Neural cell (in vitro differentiated cells): ENCODE measurements around the gene GLYATL3. TPM values are rescaled to one million over a fixed set of nuclear protein-coding genes. Genes with fewer than 3 reads are reported as not detected.

ENCODE experiments used
- H2AFZ ChIP-seq: fragments of 200-600, 300-800 bp; sonication (generic), shearing (Covaris generic); 2 replicates; pipeline ENCODE4 v1.6.0; 2014; ENCODE audit warnings: low read depth, mild to moderate bottlenecking, antibody characterized with exemption, low read length, moderate library complexity
- H3F3A ChIP-seq: fragments of 200-600 bp; shearing (Covaris generic); 2 replicates; pipeline ENCODE4 v1.6.1; 2016; ENCODE audit warnings: mild to moderate bottlenecking, moderate library complexity, mixed read lengths, antibody characterized with exemption, low read length; ENCODE audit not compliant: insufficient read depth, poor library complexity, severe bottlenecking
- H3K27ac ChIP-seq: fragments of 200-600, 300-800 bp; sonication (generic), shearing (Covaris generic); 2 replicates; pipeline ENCODE4 v1.5.1; 2014; ENCODE audit warnings: mild to moderate bottlenecking, low read length, moderate library complexity
- H3K27me3 ChIP-seq: fragments of 300-800, 200-600 bp; sonication (generic), shearing (Covaris generic); 2 replicates; pipeline ENCODE4 v1.6.0; 2014; ENCODE audit warnings: mild to moderate bottlenecking, low read depth, low read length, moderate library complexity; ENCODE audit not compliant: insufficient read depth
- H3K36me3 ChIP-seq: fragments of 300-800, 200-600 bp; sonication (generic), shearing (Covaris generic); 2 replicates; pipeline ENCODE4 v1.5.1; 2014; ENCODE audit warnings: mild to moderate bottlenecking, antibody characterized with exemption, low read length, moderate library complexity; ENCODE audit not compliant: insufficient read depth
- H3K4me2 ChIP-seq: fragments of 300-800, 200-600 bp; sonication (generic), shearing (Covaris generic); 2 replicates; pipeline ENCODE4 v1.6.0; 2014; ENCODE audit warnings: mild to moderate bottlenecking, low read length
- H3K4me3 ChIP-seq: fragments of 300-800, 200-600 bp; sonication (generic), shearing (Covaris generic); 2 replicates; pipeline ENCODE4 v1.5.1; 2014; ENCODE audit warnings: mild to moderate bottlenecking, low read length, moderate library complexity
- H3K79me2 ChIP-seq: fragments of 200-600 bp; shearing (Covaris generic); replicated peaks from 2 replicates; pipeline ENCODE4 v1.6.0; 2014; ENCODE audit warnings: mild to moderate bottlenecking, low read length, moderate library complexity; ENCODE audit not compliant: insufficient read depth
- H3K9ac ChIP-seq: fragments of 300-800, 200-600 bp; sonication (generic), shearing (Covaris generic); 2 replicates; pipeline ENCODE4 v1.6.1; 2016; ENCODE audit warnings: mild to moderate bottlenecking, low read length, mixed read lengths
- H3K9me2 ChIP-seq: fragments of 200-600 bp; shearing (Covaris generic); 2 replicates; pipeline ENCODE4 v1.6.1; 2016; ENCODE audit warnings: mild to moderate bottlenecking, low read length, mixed read lengths; ENCODE audit not compliant: insufficient read depth
- H3K9me3 ChIP-seq: fragments of 200-600, 300-800 bp; sonication (generic), shearing (Covaris generic); 2 replicates; pipeline ENCODE4 v1.6.1; 2016; ENCODE audit warnings: mild to moderate bottlenecking, mixed run types, low read length, moderate library complexity, mixed read lengths
- H4K20me1 ChIP-seq: fragments of 200-600 bp; shearing (Covaris generic); 2 replicates; pipeline ENCODE4 v1.6.1; 2016; ENCODE audit warnings: mild to moderate bottlenecking, mixed run types; ENCODE audit not compliant: insufficient read depth
- CTCF ChIP-seq: fragments of 450-650 bp; IDR thresholded peaks from 2 replicates; pipeline ENCODE4 v1.5.1; 2014; ENCODE audit warnings: antibody characterized with exemption, mild to moderate bottlenecking, moderate library complexity; ENCODE audit not compliant: poor library complexity, severe bottlenecking
- EP300 ChIP-seq: fragments of 450-650 bp; conservative IDR thresholded peaks from 2 replicates; pipeline ENCODE4 v1.6.1; 2014; ENCODE audit warnings: antibody characterized with exemption, mild to moderate bottlenecking, moderate library complexity; ENCODE audit not compliant: poor library complexity, severe bottlenecking
- EZH2 ChIP-seq: fragments of 200-600, 300-800 bp; shearing (Covaris generic), sonication (generic); IDR thresholded peaks from 2 replicates; pipeline ENCODE4 v1.6.1; 2014; ENCODE audit warnings: antibody characterized with exemption, low read length, borderline replicate concordance, mild to moderate bottlenecking; ENCODE audit not compliant: insufficient read depth, poor library complexity, severe bottlenecking
- MXI1 ChIP-seq: fragments of 450-650 bp; conservative IDR thresholded peaks from 2 replicates; pipeline ENCODE4 v1.6.1; 2014; ENCODE audit warnings: antibody characterized with exemption, mild to moderate bottlenecking; ENCODE audit not compliant: poor library complexity, severe bottlenecking
- POLR2AphosphoS5 ChIP-seq: IDR thresholded peaks from 2 replicates; pipeline ENCODE4 v1.6.1; 2012
- RAD21 ChIP-seq: fragments of 450-650 bp; conservative IDR thresholded peaks from 2 replicates; pipeline ENCODE4 v1.6.1; 2014; ENCODE audit warnings: antibody characterized with exemption, mild to moderate bottlenecking, moderate library complexity
- REST ChIP-seq: IDR thresholded peaks from 2 replicates; pipeline ENCODE4 v1.6.1; 2012; ENCODE audit warnings: borderline replicate concordance
- SMC3 ChIP-seq: fragments of 450-650 bp; conservative IDR thresholded peaks from 2 replicates; pipeline ENCODE4 v1.6.1; 2014; ENCODE audit warnings: antibody characterized with exemption, mild to moderate bottlenecking, moderate library complexity; ENCODE audit not compliant: poor library complexity
- TAF1 ChIP-seq: IDR thresholded peaks from 2 replicates; pipeline ENCODE4 v1.6.1; 2012; ENCODE audit warnings: low read depth
- polyA plus RNA-seq: library from polyadenylated mRNA; depleted of rRNA; stranded (reverse); fragments of >200 nt; gene quantifications from 2 replicates; pipeline ENCODE4 v1.2.3, GENCODE V29; 2014

Gene GLYATL3
- polyA plus RNA-seq, 1 donor from 2014 or later: not detected

- Histone ChIP-seq H2AFZ (no peak overlapping the region), H3K9me3 (no peaks in the 10 kb centered on the region), H4K20me1 (no peaks in the 10 kb centered on the region), H3K4me2 (no peak overlapping the region), H3K36me3 (no peaks in the 10 kb centered on the region), H3K9ac (no peak overlapping the region), H3K79me2 (no peaks in the 10 kb centered on the region), H3K4me3 (no peak overlapping the region), H3K27ac (no peak overlapping the region), H3F3A (no peaks in the 10 kb centered on the region), H3K27me3 (no peaks in the 10 kb centered on the region), H3K9me2 (no peaks in the 10 kb centered on the region)
- TF ChIP-seq SMC3 (no peak), EZH2 (no peak), MXI1 (no peak), CTCF (no peak), REST (no peak), TAF1 (no peak), POLR2AphosphoS5 (no peak), RAD21 (no peak), EP300 (no peak)
Observed at GRCh38 chr6:49558238-49558637, 58.5 kb downstream of the GLYATL3 start.

GRCh38 chr6:49563006-49563886 lies 63.5 kb downstream of the GLYATL3 start:
- no peaks in the 10 kb centered on the region for H3K9me2 ChIP-seq
- no peaks in the 10 kb centered on the region for H3K79me2 ChIP-seq

More at GRCh38 chr6:49563006-49563886, 63.5 kb downstream of the GLYATL3 start:
- Histone ChIP-seq H3F3A (no peaks in the 10 kb centered on the region), H3K27me3 (no peaks in the 10 kb centered on the region), H3K9me3 (no peaks in the 10 kb centered on the region), H3K27ac (no peak overlapping the region), H3K36me3 (no peaks in the 10 kb centered on the region), H3K4me3 (no peak overlapping the region), H3K9ac (no peak overlapping the region), H4K20me1 (no peaks in the 10 kb centered on the region), H3K4me2 (no peak overlapping the region), H2AFZ (no peak overlapping the region)
- TF ChIP-seq POLR2AphosphoS5 (no peak), SMC3 (no peak), TAF1 (no peak), EP300 (no peak), RAD21 (no peak)
